GM06990 (cell line): ENCODE data around the gene FAM50A.

Experiments
- DNase-seq: peaks from one replicate; pipeline ENCODE4 v3.0.0-alpha.2; 2011; ENCODE audit not compliant: insufficient read length; ENCODE audit errors: extremely low read depth
- H3K27me3 ChIP-seq: replicated peaks from 2 replicates; pipeline ENCODE4 v1.6.0; 2011; ENCODE audit warnings: low read length; ENCODE audit not compliant: control insufficient read depth, insufficient read depth
- H3K36me3 ChIP-seq: 2 replicates; pipeline ENCODE4 v1.5.1; 2011; ENCODE audit warnings: low read length; ENCODE audit not compliant: control insufficient read depth, insufficient read depth
- H3K4me3 ChIP-seq: replicated peaks from 2 replicates; pipeline ENCODE4 v1.5.1; 2011; ENCODE audit warnings: low read depth, mild to moderate bottlenecking, control low read depth, low read length
- CTCF ChIP-seq: IDR thresholded peaks from 2 replicates; pipeline ENCODE4 v1.5.1; 2011; ENCODE audit warnings: low read length, control low read depth, mild to moderate bottlenecking, inconsistent platforms; ENCODE audit not compliant: insufficient read depth, poor library complexity, severe bottlenecking

FAM50A gene

DNA sequence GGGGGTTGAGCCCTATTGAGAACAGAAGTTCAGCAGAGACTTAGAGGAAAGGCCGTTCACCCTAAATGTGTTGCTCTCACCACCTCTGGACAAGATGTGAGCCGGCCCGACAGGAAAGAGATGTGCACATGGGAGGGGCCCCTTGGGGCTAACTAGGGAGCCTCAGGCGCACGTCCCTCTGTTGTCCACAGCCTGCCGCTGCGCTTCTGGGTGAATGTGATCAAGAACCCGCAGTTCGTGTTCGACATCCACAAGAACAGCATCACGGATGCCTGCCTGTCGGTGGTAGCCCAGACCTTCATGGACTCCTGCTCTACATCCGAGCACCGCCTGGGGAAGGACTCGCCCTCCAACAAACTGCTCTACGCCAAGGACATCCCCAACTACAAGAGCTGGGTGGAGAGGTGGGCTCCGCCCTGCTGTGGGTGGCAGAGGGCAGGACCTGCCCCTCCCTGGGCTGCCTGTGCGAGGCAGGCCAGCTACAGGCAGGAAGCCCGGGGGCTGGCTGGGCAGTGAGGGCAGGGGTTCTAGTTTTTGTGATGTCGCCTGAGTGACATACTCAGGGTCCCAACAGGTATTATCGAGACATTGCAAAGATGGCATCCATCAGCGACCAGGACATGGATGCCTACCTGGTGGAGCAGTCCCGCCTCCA lies 27.1 kb downstream of the FAM50A start:
- no peaks in the 10 kb centered on the region; the same call in 1 of the 2 replicates for H3K36me3 ChIP-seq

DNA sequence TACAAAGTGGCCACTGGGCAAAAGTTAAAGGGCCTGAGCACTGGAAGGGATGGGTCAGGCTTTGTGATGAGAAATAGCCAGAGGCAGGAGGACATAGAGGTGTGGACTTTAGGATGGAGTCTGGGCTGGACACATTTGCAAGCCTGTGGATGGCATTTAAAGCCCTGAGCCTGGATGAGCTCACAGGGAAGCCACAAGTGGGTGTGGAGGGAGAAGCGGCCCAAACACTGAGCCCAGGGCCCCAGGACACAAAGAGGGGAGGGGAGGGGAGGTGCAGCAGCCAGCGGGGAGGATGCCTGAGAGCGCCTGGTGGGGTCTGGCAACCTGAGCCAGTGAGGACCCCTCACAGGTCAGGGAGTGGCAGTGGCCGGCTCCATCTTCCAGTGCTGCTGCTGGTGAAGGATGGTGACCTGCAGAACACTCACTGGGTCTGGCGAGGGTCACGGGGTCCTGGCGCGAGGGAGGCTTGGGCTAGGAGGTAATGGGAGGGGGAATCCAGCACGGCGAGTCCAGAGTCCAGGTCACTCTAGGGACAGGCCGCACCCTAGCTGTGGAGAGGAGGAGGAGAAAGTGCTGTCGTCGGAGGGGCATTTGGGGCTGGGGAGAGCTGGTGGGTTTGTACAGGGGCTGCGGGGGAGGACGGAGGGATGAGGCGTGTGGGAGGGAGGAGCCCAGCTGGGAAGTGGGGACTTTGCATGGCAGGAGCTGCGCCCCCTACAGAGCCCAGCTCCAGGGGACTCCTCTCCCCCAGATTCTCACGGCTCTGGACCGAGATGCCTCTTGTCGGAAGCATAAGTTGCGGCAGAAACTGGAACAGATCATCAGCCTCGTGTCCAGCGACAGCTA lies 28.1 kb downstream of the FAM50A start:
- Histone ChIP-seq H3K36me3 (no peaks in the 10 kb centered on the region; the same call in 1 of the 2 replicates), H3K27me3 (no peaks in the 10 kb centered on the region), H3K4me3 (no peak overlapping the region)
- no peak for DNase-seq
- no peak for TF ChIP-seq CTCF

More for the DNA sequence above, 27.1 kb downstream of the FAM50A start:
- no peak for DNase-seq
- TF ChIP-seq CTCF = no peak
- Histone ChIP-seq H3K4me3 (no peak overlapping the region), H3K27me3 (no peaks in the 10 kb centered on the region)

GRCh38 chrX:154472685-154473632 lies 29.0 kb downstream of the FAM50A start:
- no peak overlapping the region for H3K4me3 ChIP-seq
- no peaks in the 10 kb centered on the region; the same call in 1 of the 2 replicates for H3K36me3 ChIP-seq
- no peak for TF ChIP-seq CTCF
- H3K27me3 ChIP-seq = no peaks in the 10 kb centered on the region
- DNase-seq = no peak

DNA sequence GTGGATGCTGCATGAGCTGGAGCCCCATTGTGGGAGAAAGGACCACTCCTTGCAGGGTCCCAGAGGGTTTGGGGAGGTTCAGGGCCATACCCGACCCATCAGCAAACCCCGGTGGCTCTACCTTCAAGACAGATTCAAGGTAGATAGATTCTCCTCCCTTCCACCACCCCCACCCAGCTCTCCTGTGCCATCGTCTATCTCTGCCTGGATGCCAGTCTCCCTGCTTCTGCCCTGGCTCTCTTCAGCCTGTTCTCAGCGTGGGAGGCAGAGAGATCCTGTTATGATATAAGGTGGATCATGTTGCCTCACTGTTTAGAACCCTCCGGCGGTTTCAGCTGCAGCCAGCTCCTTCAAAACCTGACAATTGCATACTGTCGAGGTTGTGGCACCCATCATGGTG lies 29.7 kb downstream of the FAM50A start:
- DNase-seq = no peak
- no peak for TF ChIP-seq CTCF
- H3K27me3 ChIP-seq = no peaks in the 10 kb centered on the region
- no peaks in the 10 kb centered on the region; the same call in 1 of the 2 replicates for H3K36me3 ChIP-seq
- H3K4me3 ChIP-seq = no peak overlapping the region

DNA sequence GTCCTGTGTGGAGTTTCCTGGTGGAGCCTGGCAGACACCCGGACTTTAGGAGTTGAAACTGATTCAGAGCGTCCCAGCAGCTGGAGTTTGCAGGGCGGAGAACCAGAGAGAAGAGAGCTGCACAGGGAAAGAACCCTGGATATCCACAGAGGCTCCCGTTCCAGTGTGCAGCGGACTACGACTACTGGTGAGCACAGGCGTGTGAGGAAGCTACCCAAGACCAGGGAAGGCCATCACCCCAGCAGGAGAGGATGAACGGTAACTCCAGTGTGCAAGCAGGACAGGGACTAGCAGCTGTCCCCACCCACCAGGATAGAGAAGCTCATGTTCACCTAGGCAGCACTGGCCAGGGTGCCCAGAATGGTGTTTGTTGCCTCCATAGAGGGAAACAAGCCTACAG lies 32.9 kb downstream of the FAM50A start:
- TF ChIP-seq CTCF = no peak
- H3K4me3 ChIP-seq = no peak overlapping the region
- H3K36me3 ChIP-seq = no peaks in the 10 kb centered on the region
- no peak for DNase-seq
- no peaks in the 10 kb centered on the region for H3K27me3 ChIP-seq
